Measurements from ENCODE around the gene CEP41.
"Not testable (repeated sequence)": the region's sequence is repeated elsewhere in the genome, so short reads cannot be mapped to it uniquely, and the experiment has no call there.

The CEP41 gene

DNA sequence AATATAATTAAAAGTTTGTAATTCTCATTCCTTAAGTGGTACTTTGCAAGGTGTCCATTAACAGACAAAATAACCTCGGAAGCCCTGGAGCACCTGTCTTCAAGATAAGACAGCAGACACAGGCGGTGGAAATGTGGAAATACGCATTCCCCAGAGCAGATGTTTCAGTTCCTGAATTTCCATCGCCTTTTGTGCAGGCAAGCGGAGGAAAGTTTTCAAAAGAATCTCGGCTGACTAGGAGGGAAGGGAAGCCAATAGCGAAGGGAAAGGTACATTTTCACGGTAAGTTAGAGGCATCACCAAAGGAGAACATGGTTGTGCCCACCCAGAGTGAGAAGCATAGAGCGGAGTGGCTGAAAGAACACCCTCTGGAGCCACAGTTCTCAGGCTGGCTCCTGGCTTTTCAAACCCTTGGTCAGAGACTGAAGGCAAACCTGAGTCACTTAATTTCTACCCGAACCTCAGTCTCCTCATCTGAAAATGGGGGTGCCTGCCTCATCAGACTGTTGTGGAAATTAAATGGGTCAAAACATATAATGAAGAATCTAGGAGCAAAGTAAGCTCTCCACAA lies 46.9 kb downstream of the CEP41 start:
- no peak for DNase-seq (ENCODE audit: extremely low read depth in 1 of 2, low read depth in 1 of 2)

DNA sequence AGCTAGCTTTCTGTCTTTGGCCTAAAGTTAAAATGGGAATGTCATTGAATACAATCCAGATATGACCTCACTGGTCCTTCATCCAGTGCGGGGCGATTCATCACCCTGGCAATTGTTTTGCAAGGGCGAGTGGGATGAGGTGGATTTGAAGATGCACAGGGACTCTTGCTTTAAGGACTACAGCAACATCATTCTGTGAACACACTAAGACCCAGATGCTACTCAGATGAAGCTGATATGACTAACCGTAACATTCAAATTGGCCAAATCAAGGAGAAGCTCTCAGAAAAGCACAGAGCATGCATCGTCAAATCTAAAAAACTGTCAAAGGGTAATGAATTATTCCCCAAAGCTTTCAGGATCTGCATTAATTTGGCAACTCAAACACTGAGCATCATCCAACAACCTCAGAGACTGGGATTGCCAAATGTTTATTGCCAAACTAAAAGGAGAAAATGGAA lies 47.7 kb downstream of the CEP41 start:
- DNase-seq (ENCODE audit: extremely low read depth in 1 of 2, low read depth in 1 of 2): no peak

DNA sequence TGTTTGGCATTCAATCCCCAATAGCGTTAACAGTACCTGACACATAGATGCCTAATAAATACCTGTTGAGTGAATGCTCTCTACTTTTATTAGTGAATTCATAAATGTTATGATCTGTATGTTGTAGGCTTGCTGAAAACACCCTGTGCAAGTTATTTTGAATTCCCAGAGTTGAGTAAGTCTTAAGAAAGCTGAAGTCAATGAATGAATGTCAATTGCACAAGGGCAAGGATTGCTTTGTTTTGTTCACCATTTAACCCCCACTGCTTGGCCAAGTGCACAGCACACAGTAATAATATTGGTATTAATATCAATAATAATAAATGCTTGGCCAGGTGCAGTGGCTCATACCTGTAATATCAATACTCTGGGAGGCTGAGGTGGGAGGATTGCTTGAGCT lies 50.3 kb downstream of the CEP41 start:
- DNase-seq (ENCODE audit: extremely low read depth in 1 of 2, low read depth in 1 of 2): no peak

GRCh38 chr7:130388671-130389070 lies 52.1 kb downstream of the CEP41 start:
- no peak for DNase-seq (ENCODE audit: extremely low read depth in 1 of 2, low read depth in 1 of 2)

DNA sequence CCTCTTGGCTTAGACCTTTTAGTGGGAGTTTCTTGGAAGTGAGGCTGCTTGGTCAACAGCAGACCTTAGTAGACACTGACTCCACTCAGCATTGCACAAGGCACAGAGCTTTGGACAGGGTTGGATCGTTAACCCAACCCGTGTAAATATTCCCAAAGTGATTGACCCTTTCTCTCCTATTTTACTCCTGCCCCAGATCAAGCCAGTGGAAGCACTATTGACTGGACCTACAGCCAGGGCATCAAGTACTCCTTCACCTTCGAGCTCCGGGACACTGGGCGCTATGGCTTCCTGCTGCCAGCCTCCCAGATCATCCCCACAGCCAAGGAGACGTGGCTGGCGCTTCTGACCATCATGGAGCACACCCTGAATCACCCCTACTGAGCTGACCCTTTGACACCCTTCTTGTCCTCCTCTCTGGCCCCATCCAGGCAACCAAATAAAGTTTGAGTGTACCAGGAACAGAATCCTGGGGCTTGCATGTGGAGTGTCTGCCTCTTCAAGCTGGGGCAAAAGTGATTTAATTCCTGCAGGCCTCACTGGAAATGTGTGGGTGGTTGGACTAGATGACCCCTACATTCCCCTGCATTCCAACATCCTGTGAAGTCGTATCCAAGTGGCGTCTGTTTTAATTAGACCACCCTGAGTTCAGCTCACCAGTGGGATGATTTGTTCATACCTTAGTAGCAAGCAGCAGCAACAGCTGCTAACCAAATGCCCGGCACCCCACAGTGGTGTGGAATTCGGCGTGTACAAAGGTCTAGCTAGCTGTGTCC lies 53.0 kb downstream of the CEP41 start:
- DNase-seq (ENCODE audit: extremely low read depth in 1 of 2, low read depth in 1 of 2): no peak

DNA sequence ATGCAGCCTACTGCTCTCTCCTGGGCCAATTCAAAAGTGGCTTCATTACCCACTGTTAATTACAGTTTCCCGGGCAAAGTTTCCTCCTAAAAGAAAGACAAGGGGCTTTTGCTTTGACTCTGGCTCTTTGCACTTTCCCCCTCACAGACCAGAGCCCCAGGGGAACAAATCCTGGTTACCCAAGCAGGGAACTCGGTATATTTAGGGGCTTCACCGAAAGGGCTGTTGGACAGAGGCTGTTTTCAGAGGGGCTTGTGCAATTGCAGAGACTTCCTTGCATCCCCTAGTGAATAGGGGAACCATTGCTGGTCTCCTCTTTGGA lies 53.5 kb downstream of the CEP41 start:
- no peak for DNase-seq (ENCODE audit: extremely low read depth in 1 of 2, low read depth in 1 of 2)

GRCh38 chr7:130386876-130387275 lies 53.9 kb downstream of the CEP41 start:
- no peak for DNase-seq (ENCODE audit: extremely low read depth in 1 of 2, low read depth in 1 of 2)

GRCh38 chr7:130385600-130386066 lies 55.2 kb downstream of the CEP41 start:
- no peak for DNase-seq (ENCODE audit: extremely low read depth in 1 of 2, low read depth in 1 of 2)

DNA sequence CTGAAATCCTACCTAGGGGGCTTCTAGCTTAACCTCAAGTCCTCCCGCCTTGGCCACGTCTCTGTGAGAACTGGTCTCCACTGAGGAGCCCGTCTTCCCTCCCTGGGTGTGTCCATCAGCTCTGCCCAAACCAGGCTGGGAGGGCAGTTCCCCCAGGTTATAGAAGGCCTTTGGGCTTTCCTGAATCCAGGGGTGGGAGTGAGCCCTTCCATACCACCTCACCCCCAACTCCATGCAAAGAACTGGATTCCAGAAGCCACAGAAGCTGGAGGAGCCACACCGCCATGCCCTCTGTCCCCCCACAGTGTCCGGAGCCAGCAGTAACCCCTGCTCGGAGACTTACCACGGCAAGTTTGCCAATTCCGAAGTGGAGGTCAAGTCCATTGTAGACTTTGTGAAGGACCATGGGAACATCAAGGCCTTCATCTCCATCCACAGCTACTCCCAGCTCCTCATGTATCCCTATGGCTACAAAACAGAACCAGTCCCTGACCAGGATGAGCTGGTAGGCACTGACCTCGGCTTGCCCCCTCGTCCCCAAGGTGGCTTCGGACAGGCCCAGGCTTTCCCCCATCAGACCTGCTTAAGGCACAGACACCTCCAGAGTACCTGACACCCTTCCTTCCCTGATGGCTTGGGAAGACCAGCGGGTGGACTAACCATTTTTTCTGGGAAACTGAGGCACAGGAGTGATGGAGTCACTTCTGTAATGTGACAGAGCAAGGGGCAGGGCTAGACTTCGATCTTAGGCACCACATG lies 55.8 kb downstream of the CEP41 start:
- DNase-seq (ENCODE audit: extremely low read depth in 1 of 2, low read depth in 1 of 2): no peak

- DNase-seq (ENCODE audit: extremely low read depth in 1 of 2, low read depth in 1 of 2): no peak
Measured at GRCh38 chr7:130384371-130384801, 56.4 kb downstream of the CEP41 start.

- DNase-seq (ENCODE audit: extremely low read depth in 1 of 2, low read depth in 1 of 2): no peak
Measured at GRCh38 chr7:130383187-130383980, 57.4 kb downstream of the CEP41 start.

DNA sequence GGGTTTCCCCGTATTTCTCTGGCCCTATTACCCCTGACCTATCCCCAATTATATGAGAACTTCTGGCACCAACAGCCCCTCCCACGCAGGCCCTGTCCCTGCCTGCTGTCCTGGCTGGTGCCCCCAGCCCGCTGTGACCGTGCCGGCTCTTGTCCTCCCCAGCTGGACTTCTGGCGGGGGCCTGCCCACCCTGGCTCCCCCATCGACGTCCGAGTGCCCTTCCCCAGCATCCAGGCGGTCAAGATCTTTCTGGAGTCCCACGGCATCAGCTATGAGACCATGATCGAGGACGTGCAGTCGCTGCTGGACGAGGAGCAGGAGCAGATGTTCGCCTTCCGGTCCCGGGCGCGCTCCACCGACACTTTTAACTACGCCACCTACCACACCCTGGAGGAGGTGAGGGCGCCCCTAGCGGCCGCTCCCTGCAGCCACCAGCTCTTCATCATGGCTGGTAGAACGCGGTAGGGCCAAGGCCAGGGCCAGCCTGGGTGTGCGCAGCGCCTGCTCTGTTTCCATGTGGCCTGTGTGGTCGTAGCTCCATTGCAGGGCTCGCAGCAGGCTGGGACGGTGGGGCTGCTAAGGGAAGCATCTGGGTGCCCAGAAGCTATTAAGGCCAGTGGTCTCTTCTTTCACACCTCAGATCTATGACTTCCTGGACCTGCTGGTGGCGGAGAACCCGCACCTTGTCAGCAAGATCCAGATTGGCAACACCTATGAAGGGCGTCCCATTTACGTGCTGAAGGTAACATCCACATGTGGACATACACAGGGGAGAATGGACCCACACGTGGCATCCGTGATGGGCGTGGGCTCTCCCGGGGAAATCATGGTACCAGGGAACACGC lies 59.1 kb downstream of the CEP41 start:
- no peak for DNase-seq (ENCODE audit: extremely low read depth in 1 of 2, low read depth in 1 of 2)

DNA sequence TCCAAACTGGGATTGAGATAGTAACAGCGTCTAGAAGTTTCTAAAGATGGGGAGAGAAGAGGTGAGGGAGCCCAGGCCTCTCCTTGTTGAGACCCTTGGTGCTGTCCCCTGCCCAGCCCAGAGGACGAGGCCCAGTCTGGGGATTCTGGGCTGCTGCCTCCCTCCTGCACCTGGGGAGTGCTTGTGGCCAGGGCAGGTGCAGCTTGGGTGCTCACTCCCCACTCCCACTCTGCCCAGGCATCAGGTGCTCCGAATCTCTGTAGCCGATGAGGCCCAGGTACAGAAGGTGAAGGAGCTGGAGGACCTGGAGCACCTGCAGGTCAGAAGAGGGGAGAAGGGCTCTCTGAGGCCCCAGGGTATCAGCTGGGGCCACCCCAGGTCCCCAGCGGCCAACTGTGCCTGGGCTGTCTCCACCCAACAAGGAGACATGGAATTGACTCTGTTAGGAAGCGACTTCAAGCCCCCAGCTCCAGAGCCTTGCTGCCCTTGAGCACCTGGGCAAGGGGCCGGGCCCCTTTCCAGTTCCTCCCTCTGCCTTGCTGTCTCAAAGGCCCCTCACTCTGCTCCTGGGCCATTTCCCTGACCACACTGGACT lies 59.9 kb downstream of the CEP41 start:
- no peak for DNase-seq (ENCODE audit: extremely low read depth in 1 of 2, low read depth in 1 of 2)

GRCh38 chr7:130379921-130380860 lies 60.6 kb downstream of the CEP41 start, which contains the start of gene CPA1:
CPA1 (plus strand) TSS chr7:130380494; CDS start chr7:130380521, 27 bp downstream.
- no peak for DNase-seq (ENCODE audit: extremely low read depth in 1 of 2, low read depth in 1 of 2)

- DNase-seq (ENCODE audit: extremely low read depth in 1 of 2, low read depth in 1 of 2): no peak
Measured at GRCh38 chr7:130379532-130379920, 61.3 kb downstream of the CEP41 start.

- DNase-seq (ENCODE audit: extremely low read depth in 1 of 2, low read depth in 1 of 2): no peak
Measured at GRCh38 chr7:130379019-130379418, 61.8 kb downstream of the CEP41 start.

GRCh38 chr7:130377178-130377577 lies 63.6 kb downstream of the CEP41 start:
- no peak for DNase-seq (ENCODE audit: extremely low read depth in 1 of 2, low read depth in 1 of 2)

DNA sequence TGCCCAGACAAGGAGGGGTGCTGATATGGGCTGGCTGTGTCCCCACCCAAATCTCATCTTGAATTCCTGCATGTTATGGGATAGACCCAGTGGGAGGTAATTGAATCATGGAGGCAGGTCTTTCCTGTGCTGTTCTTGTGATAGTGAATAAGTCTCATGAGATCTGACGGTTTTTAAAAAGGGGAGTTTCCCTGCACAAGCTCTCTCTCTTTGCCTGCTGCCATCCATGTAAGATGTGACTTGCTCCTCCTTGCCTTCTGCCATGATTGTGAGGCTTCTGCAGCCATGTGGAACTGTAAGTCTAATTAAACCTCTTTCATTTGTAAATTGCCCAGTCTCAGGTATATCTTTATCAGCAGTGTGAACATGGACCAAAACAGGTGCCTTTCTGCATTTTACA lies 64.4 kb downstream of the CEP41 start:
- not testable (repeated sequence) for DNase-seq (ENCODE audit: extremely low read depth in 1 of 2, low read depth in 1 of 2)

- DNase-seq (ENCODE audit: extremely low read depth in 1 of 2, low read depth in 1 of 2): no peak
Measured at GRCh38 chr7:130374507-130374906, 66.3 kb downstream of the CEP41 start.
